CD14-positive monocyte (primary cell): ENCODE data around the gene SPEN. TPM values are rescaled to one million over a fixed set of nuclear protein-coding genes. Genes with fewer than 3 reads are reported as not detected.

Source experiments
- DNase-seq, 3 donors: peaks; one replicate each; pipeline ENCODE4 v3.0.0-alpha.2; 2011 to 2022
- H2AFZ ChIP-seq: 2 replicates; pipeline ENCODE4 v1.6.0; 2012; ENCODE audit warnings: mild to moderate bottlenecking, low read depth, low read length, inconsistent platforms; ENCODE audit not compliant: insufficient read depth, poor library complexity, severe bottlenecking
- H3K27ac ChIP-seq, 2 donors: 1 replicate in 1 of 2; 2 replicates in 1 of 2; pipeline ENCODE4 v1.5.1; 2012 to 2013; ENCODE audit warnings: low read length in 2 of 2, control low read depth in 1 of 2, inconsistent platforms in 1 of 2, low read depth in 1 of 2, mild to moderate bottlenecking in 1 of 2
- H3K27me3 ChIP-seq, 2 donors: one replicate each; pipeline versions ENCODE4 v1.6.0 to v1.6.1; 2011 to 2013; ENCODE audit warnings: low read length in 2 of 2; ENCODE audit not compliant: control insufficient read depth in 2 of 2, insufficient read depth in 2 of 2
- H3K36me3 ChIP-seq, 2 donors: replicated peaks in 1 of 2; 1 replicate in 1 of 2; 2 replicates in 1 of 2; pipeline versions ENCODE4 v1.5.1 to v1.6.1; 2012 to 2013; ENCODE audit warnings: low read length in 2 of 2, control low read depth in 1 of 2, inconsistent platforms in 1 of 2, mild to moderate bottlenecking in 1 of 2; ENCODE audit not compliant: insufficient read depth in 2 of 2, control insufficient read depth in 1 of 2
- H3K4me1 ChIP-seq, 2 donors: 1 replicate in 1 of 2; 2 replicates in 1 of 2; pipeline versions ENCODE4 v1.5.1 to v1.6.1; 2012 to 2013; ENCODE audit warnings: low read length in 2 of 2, control low read depth in 1 of 2, inconsistent platforms in 1 of 2, mild to moderate bottlenecking in 1 of 2, moderate library complexity in 1 of 2; ENCODE audit not compliant: insufficient read depth in 2 of 2, control insufficient read depth in 1 of 2
- H3K4me2 ChIP-seq: replicated peaks from 2 replicates; pipeline ENCODE3; 2012; ENCODE audit warnings: low read length, moderate library complexity, mild to moderate bottlenecking; ENCODE audit not compliant: poor library complexity, severe bottlenecking; ENCODE audit errors: extremely low read depth
- H3K4me3 ChIP-seq, 3 experiments: fragments of 200-600 bp in 1 of 3; sonication (generic) in 1 of 3; replicated peaks in 1 of 3; 1 replicate in 2 of 3; 2 replicates in 1 of 3; pipeline ENCODE4 v1.5.1; 2011 to 2013; ENCODE audit warnings: low read length in 3 of 3, mild to moderate bottlenecking in 3 of 3, control low read depth in 2 of 3, low read depth in 2 of 3, inconsistent platforms in 1 of 3, moderate library complexity in 1 of 3
- H3K79me2 ChIP-seq: 2 replicates; pipeline ENCODE4 v1.6.0; 2012; ENCODE audit warnings: mild to moderate bottlenecking, control low read depth, inconsistent platforms, low read length, moderate library complexity; ENCODE audit not compliant: insufficient read depth
- H3K9ac ChIP-seq: 2 replicates; pipeline ENCODE4 v1.6.0; 2017; ENCODE audit warnings: low read length, mild to moderate bottlenecking; ENCODE audit not compliant: insufficient read depth, poor library complexity, severe bottlenecking
- H3K9me3 ChIP-seq, 2 donors: replicated peaks in 1 of 2; 1 replicate in 1 of 2; 2 replicates in 1 of 2; pipeline versions ENCODE4 v1.5.1 to v1.6.1; 2012 to 2013; ENCODE audit warnings: low read length in 2 of 2, control low read depth in 1 of 2; ENCODE audit not compliant: control insufficient read depth in 1 of 2, insufficient read depth in 1 of 2
- H4K20me1 ChIP-seq: 2 replicates; pipeline ENCODE4 v1.6.0; 2012; ENCODE audit warnings: mild to moderate bottlenecking, low read length, control low read depth, moderate library complexity; ENCODE audit not compliant: insufficient read depth
- H3K27ac Mint-ChIP-seq, 7 donors: one replicate each; pipeline ENCODE4 v1.8.0; 2020; ENCODE audit warnings: mild to moderate bottlenecking in 7 of 7, mixed read lengths in 7 of 7, moderate library complexity in 6 of 7, inconsistent platforms in 2 of 7
- H3K27me3 Mint-ChIP-seq, 3 donors: one replicate each; pipeline ENCODE4 v1.8.0; 2021 to 2022; ENCODE audit warnings: low read depth in 3 of 3, mild to moderate bottlenecking in 3 of 3, mixed read lengths in 3 of 3, moderate library complexity in 3 of 3, inconsistent platforms in 1 of 3
- H3K36me3 Mint-ChIP-seq, 2 donors: one replicate each; pipeline ENCODE4 v1.8.0; 2020; ENCODE audit warnings: mixed read lengths in 2 of 2, inconsistent platforms in 1 of 2, mild to moderate bottlenecking in 1 of 2
- H3K4me1 Mint-ChIP-seq: one replicate; pipeline ENCODE4 v1.8.0; 2020; ENCODE audit warnings: mild to moderate bottlenecking, mixed read lengths
- H3K4me3 Mint-ChIP-seq, 2 donors: one replicate each; pipeline ENCODE4 v1.8.0; 2020; ENCODE audit warnings: mild to moderate bottlenecking in 2 of 2, mixed read lengths in 2 of 2, moderate library complexity in 1 of 2
- H3K9me3 Mint-ChIP-seq, 7 donors: one replicate each; pipeline ENCODE4 v1.8.0; 2020 to 2022; ENCODE audit warnings: mixed read lengths in 7 of 7, mild to moderate bottlenecking in 6 of 7, moderate library complexity in 6 of 7, inconsistent platforms in 2 of 7
- WGBS: methylation state at CpG from one replicate; pipeline ENCODE4 v1.1.5; 2013; ENCODE audit warnings: missing lambda C conversion rate; ENCODE audit not compliant: insufficient coverage; 5-methylcytosine and 5-hydroxymethylcytosine counted together
- intact Hi-C, 2 donors: fragments of 100-400 bp; cut with micrococcal nuclease; formaldehyde crosslinking; loops; one replicate each; pipeline versions ENCODE4 v1.15.0 to v1.15.1; 2023
- polyA plus RNA-seq, 3 donors: library from polyadenylated mRNA; depleted of rRNA in 1 of 3; unstranded in 2 of 3; stranded (reverse) in 1 of 3; fragments of 300-500 nt in 2 of 3; fragments of >200 nt in 1 of 3; fragmentation: Illumina TruSeq in 2 of 3; gene quantifications; 1 replicate in 2 of 3; 2 replicates in 1 of 3; pipeline ENCODE4 v1.2.3, GENCODE V29; 2012 to 2021
- TF ChIP-seq, protein P1 (sequence below): fragments of 200-600 bp; IDR thresholded peaks from one replicate; pipeline ENCODE4 v1.8.0; 2022; ENCODE audit warnings: antibody characterized with exemption, mild to moderate bottlenecking

SPEN gene
- polyA plus RNA-seq, 3 donors, result 3.1 to 30.9 (median 6.1) TPM

DNA sequence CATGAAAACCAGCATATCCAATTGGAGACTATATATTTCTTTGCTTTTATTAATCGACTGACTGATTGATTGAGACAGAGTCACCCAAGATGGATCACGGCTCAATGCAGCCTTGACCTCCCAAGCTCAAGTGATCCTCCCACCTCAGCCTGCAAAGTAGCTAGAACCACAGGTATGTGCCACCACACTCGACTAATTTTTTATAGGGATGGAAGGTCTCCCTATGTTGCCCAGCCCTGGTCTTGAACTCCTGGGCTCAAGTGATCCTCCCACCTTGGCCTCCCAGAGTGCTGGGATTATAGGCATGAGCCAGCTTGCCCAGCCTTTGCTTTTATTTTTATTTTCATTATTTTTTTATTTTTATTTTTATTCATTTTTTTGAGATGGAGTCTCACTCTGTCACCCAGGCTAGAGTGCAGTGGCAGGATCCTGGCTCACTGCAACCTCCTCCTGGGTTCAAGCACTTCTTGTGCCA is 5.4 kb downstream of the SPEN start:
- Mint-ChIP-seq H3K27me3 (peaks cover 0 to 2% (median 0%) of the 10 kb centered on the region in 3 donors), H3K4me1 (peaks cover 39% of the 10 kb centered on the region), H3K27ac (peak overlapping the region in 3 of 7 donors; percentile 21 to 56 (median 24)), H3K36me3 (peaks cover 0 to 3% of the 10 kb centered on the region in 2 donors), H3K4me3 (no peak overlapping the region), H3K9me3 (peaks cover 0 to 1% (median 0%) of the 10 kb centered on the region in 7 donors)
- no CpG with 5 or more reads among the region's 3 CpGs for WGBS
- H3K4me1 ChIP-seq, result peaks cover 24 to 26% of the 10 kb centered on the region in 2 donors
- DNase-seq, result no peak
- no peaks in the 10 kb centered on the region for H3K27me3 ChIP-seq
- no peaks in the 10 kb centered on the region for H3K9me3 ChIP-seq
- peaks cover 100% of the 10 kb centered on the region for H3K79me2 ChIP-seq
- no peaks in the 10 kb centered on the region for H3K36me3 ChIP-seq
- intact Hi-C loops, result no loop called here
- no peak overlapping the region for H3K4me3 ChIP-seq
- TF ChIP-seq, protein P1, sequence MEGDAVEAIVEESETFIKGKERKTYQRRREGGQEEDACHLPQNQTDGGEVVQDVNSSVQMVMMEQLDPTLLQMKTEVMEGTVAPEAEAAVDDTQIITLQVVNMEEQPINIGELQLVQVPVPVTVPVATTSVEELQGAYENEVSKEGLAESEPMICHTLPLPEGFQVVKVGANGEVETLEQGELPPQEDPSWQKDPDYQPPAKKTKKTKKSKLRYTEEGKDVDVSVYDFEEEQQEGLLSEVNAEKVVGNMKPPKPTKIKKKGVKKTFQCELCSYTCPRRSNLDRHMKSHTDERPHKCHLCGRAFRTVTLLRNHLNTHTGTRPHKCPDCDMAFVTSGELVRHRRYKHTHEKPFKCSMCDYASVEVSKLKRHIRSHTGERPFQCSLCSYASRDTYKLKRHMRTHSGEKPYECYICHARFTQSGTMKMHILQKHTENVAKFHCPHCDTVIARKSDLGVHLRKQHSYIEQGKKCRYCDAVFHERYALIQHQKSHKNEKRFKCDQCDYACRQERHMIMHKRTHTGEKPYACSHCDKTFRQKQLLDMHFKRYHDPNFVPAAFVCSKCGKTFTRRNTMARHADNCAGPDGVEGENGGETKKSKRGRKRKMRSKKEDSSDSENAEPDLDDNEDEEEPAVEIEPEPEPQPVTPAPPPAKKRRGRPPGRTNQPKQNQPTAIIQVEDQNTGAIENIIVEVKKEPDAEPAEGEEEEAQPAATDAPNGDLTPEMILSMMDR, result no peak
- H3K27ac ChIP-seq, result no peak overlapping the region
- no peak overlapping the region for H2AFZ ChIP-seq
- H3K4me2 ChIP-seq, result no peak overlapping the region
- H3K9ac ChIP-seq, result no peak overlapping the region
- H4K20me1 ChIP-seq, result peaks cover 92% of the 10 kb centered on the region

DNA sequence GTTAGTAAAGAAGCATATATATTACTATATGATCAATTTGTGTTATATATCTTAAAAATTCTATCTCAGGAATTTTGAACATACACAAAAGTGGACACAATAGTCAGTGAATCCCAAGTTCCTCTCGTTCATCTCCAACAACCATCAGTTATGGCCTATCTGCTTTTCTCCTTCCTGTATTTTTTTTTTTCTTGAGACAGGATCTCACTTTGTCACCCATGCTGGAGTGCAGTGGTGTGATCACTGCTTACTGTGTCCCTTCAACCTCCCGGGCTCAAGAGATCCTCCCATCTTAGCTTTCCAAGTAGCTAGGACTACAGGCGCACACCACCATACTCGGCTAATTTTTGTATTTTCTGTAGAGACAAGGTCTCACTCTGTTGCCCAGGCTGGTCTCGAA is 9.4 kb downstream of the SPEN start:
- Histone ChIP-seq H3K27me3 (no peaks in the 10 kb centered on the region), H4K20me1 (peaks cover 99% of the 10 kb centered on the region), H3K36me3 (no peaks in the 10 kb centered on the region), H3K4me3 (no peak overlapping the region), H3K4me2 (no peak overlapping the region), H3K4me1 (peaks cover 3 to 7% of the 10 kb centered on the region in 2 donors), H2AFZ (no peak overlapping the region), H3K9ac (no peak overlapping the region), H3K27ac (no peak overlapping the region), H3K79me2 (peaks cover 100% of the 10 kb centered on the region), H3K9me3 (no peaks in the 10 kb centered on the region)
- peaks cover 3% of the 10 kb centered on the region in 2 donors for H3K36me3 Mint-ChIP-seq
- TF ChIP-seq, protein P1, result no peak
- intact Hi-C loops, result no loop called here
- H3K27me3 Mint-ChIP-seq, result peaks cover 0 to 5% (median 0%) of the 10 kb centered on the region in 3 donors
- no peak for DNase-seq
- 93% methylated on average over 3 of the region's 5 CpGs for WGBS
- H3K4me1 Mint-ChIP-seq, result peaks cover 24% of the 10 kb centered on the region
- H3K9me3 Mint-ChIP-seq, result peaks cover 0 to 2% (median 0%) of the 10 kb centered on the region in 7 donors
- peak overlapping the region in 5 of 7 donors; percentile 27 to 77 (median 50) for H3K27ac Mint-ChIP-seq
- no peak overlapping the region for H3K4me3 Mint-ChIP-seq
